Skeletal muscle tissue (tissue), 4 donors: ENCODE results near the gene KIAA1328. TPM values are rescaled to one million over a fixed set of nuclear protein-coding genes. Genes with fewer than 3 reads are reported as not detected.

Experiments
- H3K27ac ChIP-seq: one replicate; pipeline ENCODE4 v1.7.0; 2013; ENCODE audit warnings: mild to moderate bottlenecking, low read depth, low read length, inconsistent platforms
- H3K27me3 ChIP-seq, 3 donors: one replicate each; pipeline ENCODE4 v1.7.0; 2013; ENCODE audit warnings: low read length in 3 of 3; ENCODE audit not compliant: control insufficient read depth in 3 of 3, insufficient read depth in 3 of 3
- H3K36me3 ChIP-seq, 3 donors: one replicate each; pipeline ENCODE4 v1.7.0; 2013; ENCODE audit warnings: low read length in 3 of 3; ENCODE audit not compliant: control insufficient read depth in 3 of 3, insufficient read depth in 3 of 3
- H3K4me1 ChIP-seq, 3 donors: one replicate each; pipeline ENCODE4 v1.7.0; 2013; ENCODE audit warnings: low read length in 3 of 3, mild to moderate bottlenecking in 3 of 3; ENCODE audit not compliant: control insufficient read depth in 3 of 3, insufficient read depth in 3 of 3
- H3K4me3 ChIP-seq, 3 donors: one replicate each; pipeline ENCODE4 v1.7.0; 2013; ENCODE audit warnings: low read length in 3 of 3
- H3K9ac ChIP-seq, 3 donors: one replicate each; pipeline ENCODE4 v1.7.0; 2013; ENCODE audit warnings: low read length in 3 of 3, mild to moderate bottlenecking in 3 of 3, moderate library complexity in 2 of 3, low read depth in 1 of 3
- H3K9me3 ChIP-seq, 3 donors: one replicate each; pipeline ENCODE4 v1.7.0; 2013; ENCODE audit warnings: low read length in 3 of 3; ENCODE audit not compliant: control insufficient read depth in 3 of 3
- total RNA-seq: library from RNA; depleted of rRNA; stranded (reverse); fragments of >200 nt; gene quantifications from one replicate; pipeline ENCODE4 v1.2.3, GENCODE V29; 2014
- donor health status: Osteomylitis.

Gene KIAA1328
- total RNA-seq, 1 donor from 2014 or later: 16.2 TPM

GRCh38 chr18:37272841-37273240, 443.9 kb downstream of the KIAA1328 start:
- Histone ChIP-seq H3K27ac (no peak overlapping the region), H3K4me1 (no peaks in the 10 kb centered on the region), H3K36me3 (no peaks in the 10 kb centered on the region), H3K4me3 (no peak overlapping the region), H3K9me3 (peaks cover 0 to 2% (median 0%) of the 10 kb centered on the region in 3 donors), H3K9ac (no peak overlapping the region), H3K27me3 (peaks cover 43 to 45% (median 43%) of the 10 kb centered on the region in 3 donors)

GRCh38 chr18:37274309-37275236, 445.6 kb downstream of the KIAA1328 start:
- Histone ChIP-seq H3K4me3 (no peak overlapping the region), H3K9ac (no peak overlapping the region), H3K9me3 (peaks cover 0 to 2% (median 0%) of the 10 kb centered on the region in 3 donors), H3K27ac (no peak overlapping the region), H3K27me3 (peaks cover 47 to 51% (median 49%) of the 10 kb centered on the region in 3 donors), H3K4me1 (no peaks in the 10 kb centered on the region), H3K36me3 (no peaks in the 10 kb centered on the region)

- no peak overlapping the region for H3K9ac ChIP-seq
- H3K4me1 ChIP-seq: no peaks in the 10 kb centered on the region
- no peak overlapping the region for H3K4me3 ChIP-seq
- no peak overlapping the region for H3K27ac ChIP-seq
- peaks cover 50 to 52% (median 50%) of the 10 kb centered on the region in 3 donors for H3K27me3 ChIP-seq
- peaks cover 0 to 2% (median 0%) of the 10 kb centered on the region in 3 donors for H3K9me3 ChIP-seq
- no peaks in the 10 kb centered on the region for H3K36me3 ChIP-seq
Observed at GRCh38 chr18:37275237-37275741, 446.4 kb downstream of the KIAA1328 start.

- H3K9me3 ChIP-seq: no peaks in the 10 kb centered on the region
- H3K4me3 ChIP-seq: no peak overlapping the region
- H3K9ac ChIP-seq: no peak overlapping the region
- H3K4me1 ChIP-seq: no peaks in the 10 kb centered on the region
- H3K27me3 ChIP-seq: peaks cover 52 to 53% (median 53%) of the 10 kb centered on the region in 3 donors
- H3K36me3 ChIP-seq: no peaks in the 10 kb centered on the region
- H3K27ac ChIP-seq: no peak overlapping the region
Observed at GRCh38 chr18:37276111-37276890, 447.4 kb downstream of the KIAA1328 start.

GRCh38 chr18:37277804-37278203, 448.9 kb downstream of the KIAA1328 start:
- H3K27me3 ChIP-seq: peaks cover 49 to 61% (median 59%) of the 10 kb centered on the region in 3 donors
- no peak overlapping the region for H3K4me3 ChIP-seq
- H3K27ac ChIP-seq: no peak overlapping the region
- H3K9me3 ChIP-seq: no peaks in the 10 kb centered on the region
- no peaks in the 10 kb centered on the region for H3K36me3 ChIP-seq
- H3K4me1 ChIP-seq: no peaks in the 10 kb centered on the region
- H3K9ac ChIP-seq: no peak overlapping the region

Other genes with a start within 250 kb of the KIAA1328 start
- gene TPGS2, start 125 bp upstream of the KIAA1328 start, total RNA-seq: 28.2 TPM